ENCODE measurements around the gene STXBP3. TPM values are rescaled to one million over a fixed set of nuclear protein-coding genes. Genes with fewer than 3 reads are reported as not detected.

STXBP3 gene
- total RNA-seq, 1 donor from 2014 or later: 30.3 TPM

Other genes starting within 250 kb of the STXBP3 start
- gene EEIG2, start 186.6 kb upstream of the STXBP3 start, total RNA-seq: 7.3 TPM
- gene HENMT1, start 85.6 kb upstream of the STXBP3 start, total RNA-seq: 1.1 TPM
- 16.4 TPM for gene PRPF38B, start 54.4 kb upstream of the STXBP3 start, total RNA-seq
- gene FNDC7, start 33.8 kb upstream of the STXBP3 start, total RNA-seq: not detected
- not detected for gene AKNAD1, start 110.4 kb downstream of the STXBP3 start, total RNA-seq
- gene GPSM2, start 130.3 kb downstream of the STXBP3 start, total RNA-seq: 0.92 TPM
- gene CLCC1, start 216.8 kb downstream of the STXBP3 start, total RNA-seq: 24.7 TPM

Measured in cardiac septum (tissue), 1 donor.